HG03025 (cell line): ENCODE data around the gene TMEM170B.
A peak's percentile ranks its signal among the peaks of the same experiment; 100 is the strongest.
"Not testable (repeated sequence)": the region's sequence is repeated elsewhere in the genome, so short reads cannot be mapped to it uniquely, and the experiment has no call there.

Source experiments
- ATAC-seq: cut with Tn5 transposase; IDR thresholded peaks from one replicate; pipeline ENCODE4 v1.9.1; 2021; ENCODE audit warnings: mild to moderate bottlenecking, moderate library complexity; ENCODE audit not compliant: unreplicated experiment, low FRiP score

The TMEM170B gene

GRCh38 chr6:11527274-11527870, 10.2 kb upstream of the TMEM170B start:
- no peak for ATAC-seq

- no peak for ATAC-seq
Measured at GRCh38 chr6:11528996-11529395, 8.6 kb upstream of the TMEM170B start.

- no peak for ATAC-seq
Measured at GRCh38 chr6:11532097-11532496, 5.5 kb upstream of the TMEM170B start.

GRCh38 chr6:11534561-11534960, 3.0 kb upstream of the TMEM170B start:
- ATAC-seq, result no peak

- ATAC-seq, result no peak
Measured at GRCh38 chr6:11535801-11536230, 1.7 kb upstream of the TMEM170B start.

GRCh38 chr6:11536795-11537194, 754 bp upstream of the TMEM170B start:
- no peak for ATAC-seq

- ATAC-seq, result peak; percentile 5
Measured at GRCh38 chr6:11538052-11538818, 686 bp downstream of the TMEM170B start.

GRCh38 chr6:11538819-11539468, 1.4 kb downstream of the TMEM170B start:
- no peak for ATAC-seq

- ATAC-seq, result no peak
Measured at GRCh38 chr6:11542863-11543262, 5.3 kb downstream of the TMEM170B start.

- ATAC-seq, result no peak
Measured at GRCh38 chr6:11543919-11544518, 6.5 kb downstream of the TMEM170B start.

GRCh38 chr6:11547846-11548245, 10.3 kb downstream of the TMEM170B start:
- not testable (repeated sequence) for ATAC-seq

- not testable (repeated sequence) for ATAC-seq
Measured at GRCh38 chr6:11548578-11548977, 11.0 kb downstream of the TMEM170B start.

GRCh38 chr6:11551053-11551452, 13.5 kb downstream of the TMEM170B start:
- ATAC-seq, result no peak

GRCh38 chr6:11552442-11552841, 14.9 kb downstream of the TMEM170B start:
- no peak for ATAC-seq

- no peak for ATAC-seq
Measured at GRCh38 chr6:11553824-11554223, 16.3 kb downstream of the TMEM170B start.

GRCh38 chr6:11556309-11556708, 18.8 kb downstream of the TMEM170B start:
- no peak for ATAC-seq

- ATAC-seq, result no peak
Measured at GRCh38 chr6:11563793-11564192, 26.2 kb downstream of the TMEM170B start.

- no peak for ATAC-seq
Measured at GRCh38 chr6:11566609-11567008, 29.1 kb downstream of the TMEM170B start.

GRCh38 chr6:11571073-11571472, 33.5 kb downstream of the TMEM170B start:
- ATAC-seq, result no peak

GRCh38 chr6:11575408-11576033, 38.0 kb downstream of the TMEM170B start:
- ATAC-seq, result no peak
